ENCODE data around the gene GSTA5.
A peak's percentile ranks its signal among the peaks of the same experiment; 100 is the strongest.
"Not testable (repeated sequence)": the region's sequence is repeated elsewhere in the genome, so short reads cannot be mapped to it uniquely, and the experiment has no call there.

GSTA5 gene

DNA sequence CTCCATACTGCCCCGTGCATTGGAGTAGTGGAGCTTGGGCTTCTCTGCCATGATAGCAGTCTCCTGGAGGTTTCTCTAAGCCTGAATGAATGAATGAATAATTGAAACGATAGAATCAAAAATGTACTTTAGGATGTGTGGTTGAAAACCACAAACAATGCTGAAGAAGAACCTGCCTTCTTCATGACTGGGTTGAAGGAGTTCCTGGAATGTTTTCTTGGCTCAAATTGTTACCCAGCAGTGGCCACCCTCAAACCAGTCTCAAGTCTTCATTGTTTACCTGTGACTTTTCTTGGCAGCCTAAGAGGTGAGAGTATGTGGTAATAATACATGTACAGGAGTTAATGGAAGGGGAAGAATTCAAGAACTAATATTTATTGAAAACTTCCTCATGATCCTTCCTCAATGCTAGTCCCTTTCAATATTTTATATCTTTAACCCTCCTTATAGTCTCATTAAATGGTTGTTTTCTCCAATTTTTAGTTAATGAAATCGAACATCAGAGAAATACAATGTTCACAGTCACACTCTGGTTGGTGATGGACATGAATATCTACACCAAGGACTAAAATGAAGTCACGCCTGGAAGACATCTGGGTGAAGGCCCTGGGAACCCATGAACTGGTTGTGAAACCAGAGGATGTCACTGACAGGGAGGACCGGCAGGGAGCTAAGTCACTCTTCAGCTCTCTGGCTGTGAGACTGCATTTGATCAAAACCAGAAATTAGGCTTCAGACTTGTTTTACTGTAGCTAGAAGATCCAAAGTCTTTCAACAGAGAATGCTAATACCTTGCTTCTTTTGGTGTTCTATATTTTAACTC lies at the start of gene GSTA5:
Gene GSTA5 (minus strand): TSS at position 51 of the 823 bp plus-strand sequence.
- no peak for DNase-seq (ENCODE audit: low read depth in 2 of 3, low spot score in 1 of 3)

DNA sequence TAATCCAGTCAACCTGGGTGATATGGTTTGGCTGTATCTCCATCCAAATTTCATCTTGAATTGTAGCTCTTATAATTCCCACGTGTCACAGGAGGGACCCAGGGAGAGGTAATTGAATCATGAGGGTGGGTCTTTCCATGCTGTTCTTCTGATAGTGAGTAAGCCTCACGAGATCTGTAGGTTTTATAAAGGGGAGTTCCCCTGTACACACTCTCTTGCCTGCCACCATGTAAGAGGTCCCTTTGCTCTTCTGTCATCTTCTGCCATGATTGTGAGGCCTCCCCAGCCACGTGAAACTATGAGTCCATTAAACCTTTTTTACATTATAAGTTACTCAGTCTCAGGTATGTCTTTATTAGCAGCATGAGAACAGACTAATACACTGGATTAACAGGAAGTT lies 49.4 kb upstream of the GSTA5 start:
- DNase-seq (ENCODE audit: low read depth in 2 of 3, low spot score in 1 of 3) = no peak

DNA sequence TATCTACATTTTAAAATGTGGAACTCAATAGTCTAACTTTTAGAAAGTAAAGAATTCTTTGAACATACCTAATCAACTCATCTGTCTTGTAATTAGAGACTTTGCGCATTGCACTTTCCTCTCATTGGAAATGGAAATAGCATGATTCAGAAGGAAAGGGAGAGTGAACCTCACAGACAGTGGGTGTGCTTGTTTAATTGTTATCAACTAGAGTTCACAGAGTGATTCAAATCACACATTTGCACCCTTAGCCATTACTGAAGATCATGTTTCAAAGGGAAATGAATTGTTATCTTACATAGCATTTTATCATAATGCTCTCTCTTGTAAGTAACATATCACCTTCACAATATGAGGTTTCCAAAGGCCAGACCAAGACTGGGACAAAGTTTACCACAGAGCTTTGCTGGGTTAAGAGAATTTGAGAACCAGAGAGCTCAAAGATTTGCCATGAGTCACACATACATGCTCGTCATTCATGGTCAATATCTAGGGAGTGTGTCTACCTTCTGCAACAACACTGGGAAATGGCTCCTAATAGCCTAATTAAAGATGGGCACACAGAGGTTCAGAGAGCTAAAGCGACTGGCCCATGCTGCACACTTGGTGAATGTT lies 47.4 kb upstream of the GSTA5 start:
- no peak for DNase-seq (ENCODE audit: low read depth in 2 of 3, low spot score in 1 of 3)

DNA sequence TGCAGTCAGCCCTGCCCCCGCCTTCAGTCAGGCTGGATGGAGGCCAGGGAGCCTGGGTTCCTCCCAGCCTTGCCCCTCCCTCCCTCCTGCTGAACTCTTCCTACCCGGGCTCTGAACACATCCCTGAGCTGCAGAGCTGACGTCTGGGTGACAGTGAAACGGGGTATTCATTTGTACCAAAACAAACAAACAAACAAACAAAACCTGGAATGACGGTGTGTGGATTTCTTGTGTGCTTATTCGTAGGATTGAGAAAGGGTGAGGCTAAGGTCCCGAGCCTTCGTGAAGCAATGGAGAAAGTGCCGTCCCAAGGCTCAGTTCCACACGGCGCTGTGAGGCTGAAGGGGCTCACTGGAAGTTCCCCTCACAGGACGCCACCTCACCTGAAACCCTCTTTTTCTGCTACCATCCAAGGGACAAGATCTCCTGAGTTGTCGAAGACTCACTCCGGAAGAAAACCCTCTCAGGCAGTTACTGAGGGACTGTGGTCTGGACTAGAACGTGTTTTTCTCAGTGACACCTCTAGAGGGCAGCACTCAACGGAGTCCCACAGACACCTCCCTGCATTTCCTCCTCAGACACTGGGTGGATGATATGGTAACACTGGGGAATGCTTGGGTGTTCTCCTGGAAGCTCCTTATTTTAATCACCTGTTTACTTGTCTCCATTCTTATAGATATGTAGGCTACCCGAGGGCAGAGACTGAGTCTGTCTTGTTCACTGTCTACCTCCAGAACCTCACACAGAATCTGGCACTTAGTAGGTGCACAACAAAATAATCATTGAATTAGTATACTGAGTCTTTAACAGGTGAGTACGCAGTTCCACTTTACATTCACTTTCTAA lies 41.6 kb upstream of the GSTA5 start:
- peak; percentile 48 to 72 (median 49) for DNase-seq (ENCODE audit: low read depth in 2 of 3, low spot score in 1 of 3)

DNA sequence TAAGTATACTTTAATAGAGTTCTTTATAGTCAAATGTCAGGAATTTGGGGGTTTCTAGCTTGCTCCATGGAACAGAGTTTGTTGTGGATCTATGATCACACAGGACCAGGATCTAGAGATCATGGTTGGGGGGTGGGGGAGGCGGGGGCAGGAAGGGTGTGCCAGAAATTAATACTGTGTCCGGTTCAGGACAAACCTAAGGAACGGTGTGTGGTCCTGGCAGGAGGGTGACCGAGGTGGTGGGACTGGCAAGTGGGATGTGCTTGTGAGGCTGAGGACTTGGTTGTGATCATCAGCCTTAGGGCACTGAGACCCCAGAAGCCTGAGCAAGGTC lies 41.0 kb upstream of the GSTA5 start:
- no peak for DNase-seq (ENCODE audit: low read depth in 2 of 3, low spot score in 1 of 3)

DNA sequence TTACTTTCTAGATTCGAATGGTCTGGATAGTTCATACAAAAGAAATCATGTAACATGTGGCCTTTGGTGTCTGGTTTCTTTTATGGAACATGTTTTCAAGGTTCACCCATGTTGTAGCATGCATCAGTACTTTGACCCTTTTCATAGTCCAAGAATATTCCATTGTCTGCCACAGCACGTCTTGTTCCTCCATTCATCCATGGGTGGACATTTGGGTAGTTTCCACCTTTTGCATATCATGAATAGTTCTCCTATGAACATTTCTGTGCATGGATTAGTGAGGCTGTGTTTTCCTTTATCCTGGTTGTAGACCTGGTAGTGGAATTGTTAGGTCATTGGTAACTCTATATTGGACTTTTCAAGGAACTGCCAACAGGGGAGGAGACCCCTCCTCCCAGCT lies 37.2 kb upstream of the GSTA5 start:
- no peak for DNase-seq (ENCODE audit: low read depth in 2 of 3, low spot score in 1 of 3)

DNA sequence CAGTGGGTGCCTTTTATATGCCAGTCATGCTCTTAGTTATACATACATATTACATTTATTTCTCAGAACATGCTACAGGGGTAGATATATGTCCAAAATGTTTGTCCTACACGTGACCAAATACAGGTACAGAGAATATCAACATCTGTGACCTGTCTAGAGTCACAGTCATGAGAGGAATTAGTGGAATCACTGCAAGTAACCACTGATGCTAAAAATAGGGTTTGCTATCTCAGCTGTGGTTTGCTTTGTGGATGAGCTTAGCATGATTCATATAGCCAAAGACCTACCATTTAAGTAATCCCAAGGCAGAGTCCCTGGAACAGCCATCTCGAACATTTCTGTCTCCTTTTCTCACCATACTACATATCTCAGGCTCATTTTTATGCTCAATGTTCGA lies 36.6 kb upstream of the GSTA5 start:
- DNase-seq (ENCODE audit: low read depth in 2 of 3, low spot score in 1 of 3) = no peak

DNA sequence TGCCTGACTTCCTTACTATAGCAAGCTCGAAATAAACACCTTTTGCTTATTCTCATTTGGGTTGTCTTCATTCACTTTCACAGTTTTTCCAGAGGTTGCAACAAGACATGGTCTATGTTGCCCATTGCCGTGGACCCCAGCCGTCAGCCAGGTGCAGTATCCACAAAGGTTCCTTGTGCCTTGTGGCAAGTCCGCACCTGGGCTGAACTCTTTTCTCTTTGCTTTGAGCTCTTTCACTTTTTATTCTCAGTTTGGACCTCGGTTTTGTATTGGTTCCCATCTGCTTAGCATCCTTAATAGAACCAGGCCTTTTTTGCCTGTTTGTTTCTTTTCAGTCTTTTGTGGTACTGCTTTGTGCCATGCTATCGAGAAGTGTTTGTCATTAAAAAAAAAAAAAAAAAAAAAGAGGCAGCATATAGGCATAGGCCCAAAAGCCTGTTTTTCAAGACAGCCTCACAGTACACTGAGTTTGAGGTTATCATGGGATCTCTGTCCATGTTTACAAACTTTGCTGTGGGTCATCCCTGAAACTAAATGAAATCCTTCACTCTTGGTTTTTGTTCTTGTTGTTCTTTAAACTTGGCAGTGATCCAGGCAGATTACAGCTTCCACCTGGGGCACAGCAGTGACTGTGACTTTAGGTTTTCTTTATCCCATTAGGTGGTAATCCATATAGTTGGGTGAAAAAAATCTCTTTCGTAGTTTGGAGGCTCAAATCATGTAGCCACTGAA lies 35.6 kb upstream of the GSTA5 start:
- DNase-seq (ENCODE audit: low read depth in 2 of 3, low spot score in 1 of 3) = no peak

DNA sequence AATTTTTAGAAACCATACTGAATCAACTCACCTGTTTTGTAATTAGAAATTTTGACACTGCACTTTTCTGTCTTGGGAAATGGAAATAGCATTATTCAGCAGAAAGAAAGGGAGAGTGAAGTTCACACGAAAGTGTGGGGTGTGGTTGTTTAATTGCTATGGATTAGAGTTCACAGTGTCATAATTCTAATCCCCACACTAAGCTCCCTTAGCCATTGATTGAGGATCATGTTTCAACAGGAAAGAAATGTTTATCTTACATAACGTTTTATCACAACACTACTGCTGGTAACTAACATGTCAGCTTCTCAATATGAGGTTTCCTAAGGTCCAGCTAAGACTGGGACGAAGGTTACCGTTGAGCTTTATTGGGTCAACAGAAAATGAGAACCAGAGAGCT lies 31.4 kb upstream of the GSTA5 start:
- no peak for DNase-seq (ENCODE audit: low read depth in 2 of 3, low spot score in 1 of 3)

DNA sequence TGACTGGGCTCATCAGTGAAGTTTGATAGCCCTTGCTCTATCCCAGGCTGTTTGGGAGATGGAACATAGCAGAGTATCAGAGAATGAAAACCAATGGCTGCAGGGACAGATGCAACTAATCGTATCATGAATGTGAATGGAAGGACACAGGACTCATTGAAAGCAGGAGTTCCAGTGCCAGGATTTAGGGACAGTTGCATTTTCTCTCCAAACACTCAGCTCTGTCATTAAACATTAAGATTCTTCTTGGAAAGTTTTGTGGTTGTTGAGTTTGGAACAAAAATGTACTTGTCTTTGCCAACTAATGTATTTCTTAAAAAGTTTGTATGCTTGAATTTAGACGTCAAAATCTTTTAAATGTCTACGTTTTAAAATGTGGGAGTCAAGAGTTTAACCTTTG lies 31.0 kb upstream of the GSTA5 start:
- no peak for DNase-seq (ENCODE audit: low read depth in 2 of 3, low spot score in 1 of 3)

DNA sequence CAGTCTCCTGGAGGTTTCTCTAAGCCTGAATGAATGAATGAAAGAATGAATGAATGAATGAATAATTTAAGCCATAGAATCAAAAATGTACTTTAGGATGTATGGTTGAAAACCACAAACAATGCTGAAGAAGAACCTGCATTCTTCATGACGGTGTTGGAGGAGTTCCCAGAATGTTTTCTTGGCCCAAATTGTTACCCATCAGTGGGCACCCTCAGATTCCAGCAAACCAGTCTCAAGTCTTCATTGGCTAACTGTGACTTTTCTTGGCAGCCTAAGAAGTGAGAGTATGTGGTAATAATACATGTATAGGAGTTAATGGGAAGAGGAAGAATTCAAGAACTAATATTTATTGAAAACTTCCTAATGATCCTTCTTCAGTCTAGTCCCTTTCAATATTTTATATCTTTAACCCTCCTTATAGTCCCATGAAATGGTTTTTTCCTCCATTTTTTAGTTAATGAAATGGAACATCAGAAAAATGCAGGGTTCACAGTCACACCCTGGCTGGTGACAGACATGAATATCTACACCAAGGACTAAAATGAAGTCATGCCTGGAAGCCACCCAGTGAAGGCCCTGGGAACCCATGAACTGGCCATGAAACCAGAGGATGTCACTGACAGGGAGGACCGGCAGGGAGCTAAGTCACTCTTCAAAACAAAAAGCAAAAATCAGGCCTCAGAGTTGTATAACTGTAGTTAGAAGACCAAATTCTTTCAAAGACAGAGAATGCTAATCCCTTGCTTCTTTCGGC lies 29.9 kb upstream of the GSTA5 start:
- DNase-seq (ENCODE audit: low read depth in 2 of 3, low spot score in 1 of 3) = not testable (repeated sequence)

DNA sequence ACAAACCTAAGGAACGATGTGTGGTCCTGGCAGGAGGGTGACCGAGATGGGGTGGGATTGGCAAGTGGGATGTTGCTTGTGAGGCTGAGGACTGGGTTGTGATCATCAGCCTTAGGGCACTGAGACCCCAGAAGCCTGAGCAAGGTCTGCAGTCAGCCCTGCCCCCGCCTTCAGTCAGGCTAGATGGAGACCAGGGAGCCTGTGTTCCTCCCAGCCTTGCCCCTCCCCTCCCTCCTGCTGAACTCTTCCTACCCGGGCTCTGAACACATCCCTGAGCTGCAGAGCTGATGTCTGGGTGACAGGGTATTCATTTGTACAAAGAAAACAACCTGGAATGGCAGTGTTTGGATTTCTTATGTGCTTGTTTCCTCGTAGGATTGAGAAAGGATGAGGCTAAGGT lies 28.3 kb upstream of the GSTA5 start:
- DNase-seq (ENCODE audit: low read depth in 2 of 3, low spot score in 1 of 3) = not testable (repeated sequence)

DNA sequence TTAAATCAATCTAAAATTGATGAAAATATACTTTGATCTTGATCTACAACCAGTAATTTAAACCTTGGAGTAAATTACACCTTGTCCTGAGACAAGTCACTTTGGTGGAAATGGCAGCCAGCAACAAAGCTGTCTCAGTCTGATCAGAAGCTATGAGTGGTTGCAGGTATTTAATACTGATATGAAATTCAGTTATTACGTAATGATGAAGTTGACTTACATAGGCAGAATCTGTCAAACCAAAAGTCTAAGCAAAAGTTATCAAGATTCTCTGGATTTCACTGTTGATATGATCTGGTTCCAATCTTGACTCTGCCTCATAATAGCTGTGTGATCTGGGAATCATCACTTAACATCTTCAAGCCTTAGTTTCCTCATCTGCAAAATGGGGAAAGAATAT lies 27.6 kb upstream of the GSTA5 start:
- DNase-seq (ENCODE audit: low read depth in 2 of 3, low spot score in 1 of 3) = no peak

DNA sequence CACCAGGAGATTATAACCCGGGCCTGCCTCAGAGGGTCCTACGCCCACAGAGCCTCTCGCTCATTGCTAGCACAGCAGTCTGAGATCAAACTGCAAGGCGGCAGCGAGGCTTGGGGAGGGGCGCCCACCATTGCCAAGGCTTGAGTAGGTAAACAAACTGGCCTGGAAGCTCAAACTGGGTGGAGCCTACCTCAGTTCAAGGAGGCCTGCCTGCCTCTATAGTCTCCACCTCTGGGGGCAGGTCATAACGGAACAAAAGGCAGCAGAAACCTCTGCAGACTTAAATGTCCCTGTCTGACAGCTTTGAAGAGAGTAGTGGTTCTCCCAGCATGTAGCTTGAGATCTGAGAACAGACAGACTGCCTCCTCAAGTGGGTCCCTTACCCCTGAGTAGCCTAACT lies 20.5 kb upstream of the GSTA5 start:
- DNase-seq (ENCODE audit: low read depth in 2 of 3, low spot score in 1 of 3) = not testable (repeated sequence)

DNA sequence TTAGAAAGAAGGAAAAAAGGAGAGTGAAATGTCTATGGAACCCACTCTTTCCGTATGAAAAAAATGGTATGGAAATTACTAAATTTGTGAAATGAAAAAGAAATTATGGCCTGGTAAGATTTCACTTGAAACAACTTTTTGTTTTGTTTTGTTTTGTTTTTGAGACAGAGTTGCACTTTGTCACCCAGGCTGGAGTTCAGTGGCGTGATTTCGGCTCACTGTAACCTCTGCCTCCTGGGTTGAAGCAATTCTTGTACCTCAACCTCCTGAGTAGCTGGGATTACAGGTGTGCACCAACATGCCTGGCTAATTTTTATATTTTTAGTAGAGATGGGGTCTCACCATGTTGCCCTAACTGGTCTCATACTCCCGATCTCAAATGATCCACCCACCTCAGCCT lies 17.8 kb upstream of the GSTA5 start:
- no peak for DNase-seq (ENCODE audit: low read depth in 2 of 3, low spot score in 1 of 3)

DNA sequence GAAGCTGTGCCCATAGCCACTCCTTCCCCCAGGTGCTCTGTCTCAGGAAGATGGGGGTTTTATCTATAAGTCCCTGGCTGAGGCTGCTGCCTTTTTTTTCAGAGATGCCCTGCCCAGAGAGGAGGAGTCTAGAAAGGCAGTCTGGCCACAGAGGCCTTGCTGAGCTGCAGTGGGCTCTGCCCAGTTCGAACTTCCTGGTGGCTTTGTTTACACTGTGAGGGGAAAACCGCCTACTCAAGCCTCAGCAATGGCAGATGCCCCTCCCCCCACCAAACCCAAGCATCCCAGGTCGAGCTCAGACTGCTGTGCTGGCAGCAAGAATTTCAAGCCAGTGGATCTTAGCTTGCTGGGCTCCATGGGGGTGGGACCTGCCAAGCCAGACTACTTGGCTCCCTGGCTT lies 15.5 kb upstream of the GSTA5 start:
- not testable (repeated sequence) for DNase-seq (ENCODE audit: low read depth in 2 of 3, low spot score in 1 of 3)

DNA sequence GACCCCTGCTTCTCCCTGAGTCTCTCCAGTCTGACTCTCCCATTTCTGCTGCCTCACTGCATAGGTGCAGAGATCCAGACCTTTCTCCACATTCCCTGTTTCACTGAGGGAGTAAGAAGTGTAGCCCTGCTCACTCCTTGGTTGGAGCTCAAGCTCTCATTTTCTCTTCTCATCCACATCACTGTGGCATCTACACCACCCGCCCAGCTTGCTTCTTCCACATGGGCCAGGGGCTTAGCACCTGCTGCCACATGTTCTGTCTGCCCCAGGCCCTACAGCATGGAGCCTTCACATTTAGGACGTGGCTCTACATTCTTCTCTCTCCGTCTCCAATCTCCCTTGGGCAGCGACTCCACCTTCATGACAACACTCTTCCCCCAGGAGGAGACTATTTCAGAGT lies 8.5 kb upstream of the GSTA5 start:
- DNase-seq (ENCODE audit: low read depth in 2 of 3, low spot score in 1 of 3) = no peak

DNA sequence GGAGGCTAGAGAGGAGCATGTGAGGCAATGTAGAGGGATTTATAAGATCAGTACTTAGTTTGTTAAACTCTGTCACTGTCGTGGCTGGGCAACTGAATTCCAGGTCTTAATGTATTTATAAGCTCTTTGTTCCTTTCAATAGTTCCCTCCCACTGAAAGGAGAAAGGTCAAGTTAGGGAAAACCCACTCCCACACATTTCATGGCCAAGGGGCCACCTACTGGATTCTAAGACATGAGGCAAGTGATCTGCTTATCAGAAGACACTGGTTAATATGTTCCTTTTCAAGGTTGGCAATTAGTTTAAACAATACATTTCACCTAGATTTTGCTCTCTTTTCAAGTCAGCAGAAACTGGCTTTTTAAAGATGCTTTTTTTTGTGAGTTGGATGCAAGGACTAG lies 5.4 kb upstream of the GSTA5 start:
- DNase-seq (ENCODE audit: low read depth in 2 of 3, low spot score in 1 of 3) = no peak

DNA sequence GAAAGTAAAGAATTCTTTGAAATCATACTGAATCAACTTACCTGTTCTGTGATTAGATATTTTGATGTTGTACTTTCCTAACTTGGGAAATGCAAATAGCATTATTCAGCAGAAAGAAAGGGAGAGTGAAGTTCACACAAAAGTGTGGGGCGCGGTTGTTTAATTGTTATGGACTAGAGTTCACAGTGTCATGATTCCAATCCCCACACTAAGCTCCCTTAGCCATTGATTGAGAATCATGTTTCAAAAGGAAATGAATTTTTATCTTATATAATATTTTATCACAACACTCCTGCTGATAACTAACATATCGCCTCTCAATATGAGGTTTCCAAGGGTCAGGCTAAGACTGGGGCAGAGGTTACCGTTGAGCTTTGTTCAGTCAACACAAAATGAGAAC lies 3.0 kb upstream of the GSTA5 start:
- no peak for DNase-seq (ENCODE audit: low read depth in 2 of 3, low spot score in 1 of 3)

DNA sequence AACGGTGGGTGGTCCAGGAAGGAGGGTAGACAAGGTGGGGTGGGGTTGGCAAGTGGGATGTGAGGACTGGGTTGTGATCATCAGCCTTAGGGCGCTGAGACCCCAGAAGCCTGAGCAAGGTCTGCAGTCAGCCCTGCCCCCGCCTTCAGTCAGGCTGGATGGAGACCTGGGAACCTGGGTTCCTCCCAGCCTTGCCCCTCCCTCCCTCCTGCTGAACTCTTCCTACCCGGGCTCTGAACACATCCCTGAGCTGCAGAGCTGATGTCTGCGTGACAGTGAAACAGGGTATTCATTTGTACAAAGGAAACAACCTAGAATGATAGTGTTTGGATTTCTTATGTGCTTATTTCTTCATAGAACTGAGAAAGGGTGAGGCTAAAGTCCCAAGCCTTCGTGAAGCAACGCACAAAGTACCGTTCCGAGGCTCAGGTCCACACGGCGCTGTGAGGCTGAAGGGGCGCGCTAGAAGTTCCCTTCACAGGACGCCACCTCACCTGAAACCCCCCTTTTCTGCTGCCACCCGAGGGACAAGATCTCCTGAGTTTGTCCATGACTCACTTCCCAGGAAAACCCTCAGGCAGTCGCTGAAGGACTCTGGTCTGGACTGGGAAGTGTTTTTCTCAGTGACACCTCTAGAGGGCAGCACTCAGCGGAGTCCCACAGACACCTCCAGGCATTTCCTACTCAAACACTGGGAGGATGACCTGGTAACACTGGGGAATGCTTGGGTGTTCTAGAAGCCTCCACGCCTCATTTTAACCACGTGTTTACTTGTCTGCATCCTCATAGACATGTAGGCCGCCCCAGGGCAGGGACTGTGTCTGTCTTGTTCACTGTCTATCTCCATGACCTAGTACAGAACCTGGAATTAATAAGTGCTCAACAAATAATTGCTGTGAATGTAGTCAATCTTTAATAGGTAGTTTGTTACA lies 1.2 kb downstream of the GSTA5 start:
- peak; percentile 5 to 42 (median 29) for DNase-seq (ENCODE audit: low read depth in 2 of 3, low spot score in 1 of 3)

Data from stimulated activated CD4-positive, alpha-beta T cell treated with anti-CD3 and anti-CD28 coated beads, Interleukin-12 subunit alpha, Interleukin-12 subunit beta, amount 100 ng/mL, for 48 hours (primary cell).